ENCODE results near the gene KCNH8.

- TF ChIP-seq POLR2A (IDR thresholded peaks at IDR 0.05; ENCODE audit: low read depth) (no peak), CTCF (IDR thresholded peaks at IDR 0.05) (no peak)
These were observed at the start of gene KCNH8 for GRCh38 chr3:19147905-19148767.
